Sigmoid colon (tissue), 7 donors: Measurements from ENCODE around the gene GNB2. TPM values are rescaled to one million over a fixed set of nuclear protein-coding genes. Genes with fewer than 3 reads are reported as not detected.
"Not testable (repeated sequence)": the region's sequence is repeated elsewhere in the genome, so short reads cannot be mapped to it uniquely, and the experiment has no call there.

Source experiments
- DNase-seq: peaks from one replicate; pipeline ENCODE4 v3.0.0-alpha.2; 2019
- H3K27ac ChIP-seq, 4 donors: fragments of 200-600 bp; sonication (generic); one replicate each; pipeline ENCODE4 v1.5.1; 2016 to 2019; ENCODE audit warnings: mild to moderate bottlenecking in 1 of 4
- H3K27me3 ChIP-seq, 3 donors: fragments of 200-600 bp; sonication (generic); one replicate each; pipeline ENCODE4 v1.5.1; 2019; ENCODE audit warnings: mild to moderate bottlenecking in 1 of 3
- H3K36me3 ChIP-seq, 4 donors: fragments of 200-600 bp; sonication (generic); one replicate each; pipeline ENCODE4 v1.5.1; 2016 to 2019
- H3K4me1 ChIP-seq, 4 donors: fragments of 200-600 bp; sonication (generic); one replicate each; pipeline ENCODE4 v1.5.1; 2017 to 2019
- H3K4me3 ChIP-seq, 4 donors: fragments of 200-600 bp; sonication (generic); one replicate each; pipeline ENCODE4 v1.5.1; 2017 to 2019; ENCODE audit warnings: mild to moderate bottlenecking in 2 of 4, moderate library complexity in 1 of 4
- H3K9me3 ChIP-seq, 4 donors: fragments of 200-600 bp in 3 of 4; sonication (generic) in 3 of 4; one replicate each; pipeline versions ENCODE4 v1.5.1 to v1.6.1; 2013 to 2019
- CTCF ChIP-seq, 4 experiments: fragments of 450-650 bp in 3 of 4; fragments of 200-600 bp in 1 of 4; IDR thresholded peaks; one replicate each; pipeline ENCODE4 v1.5.1; 2016 to 2019; ENCODE audit warnings: antibody characterized with exemption in 4 of 4, mild to moderate bottlenecking in 3 of 4, moderate library complexity in 2 of 4
- EP300 ChIP-seq, 4 donors: sonication (generic); formaldehyde crosslinking; IDR thresholded peaks; one replicate each; pipeline ENCODE4 v1.6.1; 2017; ENCODE audit warnings: antibody characterized with exemption in 4 of 4
- POLR2A ChIP-seq, 2 donors: fragments of 450-650 bp; IDR thresholded peaks; one replicate each; pipeline ENCODE4 v1.6.1; 2016; ENCODE audit warnings: antibody characterized with exemption in 2 of 2, mild to moderate bottlenecking in 2 of 2, moderate library complexity in 2 of 2
- POLR2AphosphoS5 ChIP-seq, 4 donors: sonication (generic); formaldehyde crosslinking; IDR thresholded peaks; one replicate each; pipeline ENCODE4 v1.6.1; 2017; ENCODE audit warnings: antibody characterized with exemption in 4 of 4
- WGBS, 2 donors: extraction: QIAGEN DNeasy Blood & Tissue Kit; methylation state at CpG; one replicate each; pipeline ENCODE4 v1.1.7; 2013; 5-methylcytosine and 5-hydroxymethylcytosine counted together
- intact Hi-C: fragments of 100-400 bp; cut with DNase I; formaldehyde crosslinking; loops from one replicate; pipeline ENCODE4 v1.15.1; 2023
- polyA plus RNA-seq, 3 donors: library from polyadenylated mRNA; stranded (reverse); fragments of 200-250 nt; gene quantifications; one replicate each; pipeline ENCODE4 v1.2.3, GENCODE V29; 2013
- total RNA-seq, 4 donors: library from RNA; depleted of rRNA; stranded (reverse); fragments of >200 nt; gene quantifications; one replicate each; pipeline ENCODE4 v1.1.0, GENCODE V29; 2016
- donor health status: healthy with polysubstance abuse.
- donor health status: Bipolar disorder and iron deficiency.
- donor health status: healthy.

Gene GNB2
- total and polyA plus RNA-seq, 7 donors = 133 to 286 (median 199) TPM

GRCh38 chr7:100721505-100721812 is 47.9 kb downstream of the GNB2 start:
- H3K9me3 ChIP-seq = no peaks in the 10 kb centered on the region
- no peaks in the 10 kb centered on the region for H3K36me3 ChIP-seq
- peaks cover 26 to 58% (median 27%) of the 10 kb centered on the region in 3 donors for H3K27me3 ChIP-seq
- intact Hi-C loops = no loop called here
- DNase-seq = no peak
- TF ChIP-seq EP300 (IDR thresholded peaks at IDR 0.05) = no peak
- no peak for TF ChIP-seq POLR2AphosphoS5 (IDR thresholded peaks at IDR 0.05)
- no peak for TF ChIP-seq CTCF (IDR thresholded peaks at IDR 0.05)
- TF ChIP-seq POLR2A (IDR thresholded peaks at IDR 0.05) = no peak
- no peak overlapping the region for H3K27ac ChIP-seq
- WGBS, 2 donors = 74 to 86% methylated on average over 8 of the region's 8 CpGs
- no peak overlapping the region for H3K4me3 ChIP-seq
- H3K4me1 ChIP-seq = peaks cover 0 to 17% (median 11%) of the 10 kb centered on the region in 4 donors

- intact Hi-C loops = loop anchor here (1.0 kb wide), 1 partner anchor 18 kb away; no protein-coding TSS in a partner anchor
- peaks cover 26 to 58% (median 27%) of the 10 kb centered on the region in 3 donors for H3K27me3 ChIP-seq
- H3K4me3 ChIP-seq = no peak overlapping the region
- H3K27ac ChIP-seq = no peak overlapping the region
- DNase-seq = no peak
- H3K36me3 ChIP-seq = no peaks in the 10 kb centered on the region
- peaks cover 0 to 22% (median 11%) of the 10 kb centered on the region in 4 donors for H3K4me1 ChIP-seq
- TF ChIP-seq EP300 (IDR thresholded peaks at IDR 0.05) = no peak
- no peak for TF ChIP-seq CTCF (IDR thresholded peaks at IDR 0.05)
- TF ChIP-seq POLR2AphosphoS5 (IDR thresholded peaks at IDR 0.05) = no peak
- no peak for TF ChIP-seq POLR2A (IDR thresholded peaks at IDR 0.05)
- WGBS, 2 donors = 85 to 87% methylated on average over 17 of the region's 17 CpGs
- no peaks in the 10 kb centered on the region for H3K9me3 ChIP-seq
Measured at GRCh38 chr7:100722480-100723212, 49.1 kb downstream of the GNB2 start.

GRCh38 chr7:100723732-100724275 is 50.3 kb downstream of the GNB2 start:
- intact Hi-C loops = no loop called here
- no peak for TF ChIP-seq EP300 (IDR thresholded peaks at IDR 0.05)
- no peak for TF ChIP-seq CTCF (IDR thresholded peaks at IDR 0.05)
- TF ChIP-seq POLR2A (IDR thresholded peaks at IDR 0.05) = no peak
- no peak for TF ChIP-seq POLR2AphosphoS5 (IDR thresholded peaks at IDR 0.05)
- Histone ChIP-seq H3K36me3 (no peaks in the 10 kb centered on the region), H3K4me1 (peaks cover 0 to 22% (median 11%) of the 10 kb centered on the region in 4 donors), H3K4me3 (no peak overlapping the region), H3K9me3 (no peaks in the 10 kb centered on the region), H3K27ac (no peak overlapping the region), H3K27me3 (peaks cover 26 to 54% (median 27%) of the 10 kb centered on the region in 3 donors)
- 77 to 84% methylated on average over 16 of the region's 16 CpGs for WGBS, 2 donors
- no peak for DNase-seq

GRCh38 chr7:100724364-100724763 is 50.8 kb downstream of the GNB2 start:
- H3K9me3 ChIP-seq, H3K27ac ChIP-seq, DNase-seq, intact Hi-C loops, H3K4me3 ChIP-seq, H3K36me3 ChIP-seq: not testable (repeated sequence)
- Histone ChIP-seq H3K27me3 (peaks cover 22 to 49% (median 27%) of the 10 kb centered on the region in 3 donors), H3K4me1 (peaks cover 0 to 22% (median 11%) of the 10 kb centered on the region in 4 donors)
- WGBS, 2 donors = 95 to 96% methylated on average over 2 of the region's 2 CpGs

- H3K36me3 ChIP-seq = no peaks in the 10 kb centered on the region
- peaks cover 4 to 20% (median 4%) of the 10 kb centered on the region in 3 donors for H3K27me3 ChIP-seq
- DNase-seq = peak; percentile 79
- TF ChIP-seq CTCF (IDR thresholded peaks at IDR 0.05) (no peak), POLR2AphosphoS5 (IDR thresholded peaks at IDR 0.05) (no peak), EP300 (IDR thresholded peaks at IDR 0.05) (no peak), POLR2A (IDR thresholded peaks at IDR 0.05) (no peak)
- WGBS, 2 donors = 64 to 66% methylated on average over 12 of the region's 12 CpGs
- peak overlapping the region in 1 of 4 donors; percentile 21 for H3K27ac ChIP-seq
- no peak overlapping the region for H3K4me3 ChIP-seq
- H3K4me1 ChIP-seq = peaks cover 0 to 13% (median 3%) of the 10 kb centered on the region in 4 donors
- intact Hi-C loops = no loop called here
- H3K9me3 ChIP-seq = no peaks in the 10 kb centered on the region
Measured at GRCh38 chr7:100726996-100727761, 53.6 kb downstream of the GNB2 start.
